Pancreas (tissue), 10 donors: ENCODE data around the gene TSKS. TPM values are rescaled to one million over a fixed set of nuclear protein-coding genes. Genes with fewer than 3 reads are reported as not detected.

Experiments
- ATAC-seq, 4 donors: fragments of 200-7000 bp; cut with Tn5 transposase; one replicate each; pipeline versions ENCODE4 v1.8.0 to v1.9.1; 2020; ENCODE audit warnings: mild to moderate bottlenecking in 4 of 4, moderate library complexity in 4 of 4
- DNase-seq, 6 donors: peaks; one replicate each; pipeline ENCODE4 v3.0.0-alpha.2; 2020
- FAIRE-seq: peaks from 2 replicates; lab custom pipeline; 2012; peaks lifted over from hg19 to GRCh38; lab: Jason Lieb, UNC
- H3K27ac ChIP-seq, 4 donors: fragments of 200-600 bp; sonication (generic); 1 replicate in 3 of 4; 2 replicates in 1 of 4; pipeline versions ENCODE4 v1.5.0 to v1.8.0; 2020
- H3K27me3 ChIP-seq, 4 donors: fragments of 200-600 bp; one replicate each; pipeline ENCODE4 v1.8.0; 2021
- H3K36me3 ChIP-seq, 3 donors: fragments of 200-600 bp; sonication (generic) in 1 of 3; one replicate each; pipeline versions ENCODE4 v1.5.0 to v1.8.0; 2020 to 2021
- H3K4me1 ChIP-seq, 3 donors: fragments of 200-600 bp; one replicate each; pipeline ENCODE4 v1.8.0; 2021
- H3K4me3 ChIP-seq, 4 donors: fragments of 200-600 bp; sonication (generic) in 2 of 4; one replicate each; pipeline versions ENCODE4 v1.5.0 to v1.8.0; 2020 to 2021
- H3K9me3 ChIP-seq, 4 donors: fragments of 200-600 bp; one replicate each; pipeline ENCODE4 v1.8.0; 2021
- WGBS, 2 donors: extraction: QIAGEN DNeasy Blood & Tissue Kit; methylation state at CpG; one replicate each; pipeline ENCODE4 v1.1.7; 2013; 5-methylcytosine and 5-hydroxymethylcytosine counted together
- intact Hi-C, 3 donors: fragments of 100-400 bp; cut with DNase I; formaldehyde crosslinking; loops; one replicate each; pipeline versions ENCODE4 v1.11.1 to v1.14.2; 2022
- polyA plus RNA-seq, 2 donors: library from polyadenylated mRNA; stranded (reverse); fragments of 200-250 nt; gene quantifications; one replicate each; pipeline ENCODE4 v1.2.3, GENCODE V29; 2013
- total RNA-seq, 6 donors: library from RNA; stranded (reverse); fragmentation: NEBNext Ultra II Directional in 4 of 6; extraction: Animal tissue kit (Norgen Biotek cat#: 25700) in 4 of 6; gene quantifications; one replicate each; pipeline versions ENCODE4 v1.2.1 to v1.2.4, GENCODE V29; 2021 to 2023
- TF ChIP-seq, protein P1 (sequence below), 4 donors: fragments of 200-600 bp; sonication (generic) in 3 of 4; IDR thresholded peaks; one replicate each; pipeline versions ENCODE4 v1.5.0 to v1.8.0; 2021; ENCODE audit warnings: antibody characterized with exemption in 4 of 4
- donor health status: healthy with polysubstance abuse.
- donor health status: DM: no; HTN: no; CAD: no; lungs with moderate emphysema.
- donor health status: DM: no; HTN: no; CAD: no.
- donor health status: control.
- donor health status: control.
- donor health status: Bipolar disorder and iron deficiency.
- donor health status: DM: yes; HTN: yes; CAD: no.
- donor health status: DM: no; HTN: no; CAD: no.
- donor health status: DM: no; HTN: no; CAD: no.
- donor health status: DM: yes; HTN: yes; CAD: no.

The TSKS gene
- total and polyA plus RNA-seq, 8 donors = 0.08 to 0.76 (median 0.34) TPM; not detected in 3

DNA sequence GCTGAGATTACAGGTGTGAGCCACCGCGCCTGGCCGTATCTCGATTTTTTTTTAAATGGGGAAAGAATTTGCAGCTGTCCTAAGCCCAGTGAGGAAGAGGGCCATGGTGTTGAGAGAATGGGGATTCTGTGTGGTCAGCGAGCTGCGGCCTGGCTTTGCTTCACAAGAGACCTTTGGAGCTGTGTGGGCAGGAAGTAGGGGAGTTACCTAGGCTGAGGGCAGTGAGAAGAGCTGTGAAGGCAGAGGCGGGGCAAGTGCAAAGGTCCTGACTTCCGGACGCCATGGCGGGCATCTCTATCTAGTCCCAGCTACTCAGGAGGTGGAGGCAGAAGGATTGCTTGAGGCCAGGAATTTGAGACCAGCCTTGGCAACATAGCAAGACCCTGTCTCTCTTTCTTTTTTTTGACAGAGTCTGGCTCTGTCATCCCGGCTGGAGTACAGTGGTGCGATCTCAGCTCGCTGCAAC is 8.6 kb upstream of the TSKS start:
- DNase-seq (no peak), ATAC-seq (no peak)

DNA sequence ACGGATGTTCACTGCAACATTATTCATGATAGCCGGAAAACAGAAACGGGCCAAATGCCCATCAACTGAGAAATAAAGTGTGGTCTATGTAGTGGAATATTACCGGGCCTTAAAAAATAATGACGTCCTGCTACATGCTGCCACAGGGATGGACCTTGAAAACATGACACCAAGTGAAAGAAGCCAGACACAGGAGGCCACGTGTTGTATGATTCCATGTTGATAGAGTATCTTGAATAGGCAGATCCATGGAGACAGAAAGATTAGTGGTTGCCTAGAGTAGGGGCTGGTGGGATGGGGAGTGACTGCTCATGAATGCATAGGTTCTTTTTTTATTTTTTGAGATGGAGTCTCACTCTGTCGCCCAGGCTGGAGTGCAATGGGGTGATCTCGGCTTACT is 7.4 kb upstream of the TSKS start:
- Histone ChIP-seq H3K4me3 (no peak overlapping the region), H3K27ac (no peak overlapping the region), H3K4me1 (peaks cover 0 to 16% (median 0%) of the 10 kb centered on the region in 3 donors), H3K36me3 (no peaks in the 10 kb centered on the region), H3K27me3 (no peaks in the 10 kb centered on the region), H3K9me3 (no peaks in the 10 kb centered on the region)
- TF ChIP-seq, protein P1, sequence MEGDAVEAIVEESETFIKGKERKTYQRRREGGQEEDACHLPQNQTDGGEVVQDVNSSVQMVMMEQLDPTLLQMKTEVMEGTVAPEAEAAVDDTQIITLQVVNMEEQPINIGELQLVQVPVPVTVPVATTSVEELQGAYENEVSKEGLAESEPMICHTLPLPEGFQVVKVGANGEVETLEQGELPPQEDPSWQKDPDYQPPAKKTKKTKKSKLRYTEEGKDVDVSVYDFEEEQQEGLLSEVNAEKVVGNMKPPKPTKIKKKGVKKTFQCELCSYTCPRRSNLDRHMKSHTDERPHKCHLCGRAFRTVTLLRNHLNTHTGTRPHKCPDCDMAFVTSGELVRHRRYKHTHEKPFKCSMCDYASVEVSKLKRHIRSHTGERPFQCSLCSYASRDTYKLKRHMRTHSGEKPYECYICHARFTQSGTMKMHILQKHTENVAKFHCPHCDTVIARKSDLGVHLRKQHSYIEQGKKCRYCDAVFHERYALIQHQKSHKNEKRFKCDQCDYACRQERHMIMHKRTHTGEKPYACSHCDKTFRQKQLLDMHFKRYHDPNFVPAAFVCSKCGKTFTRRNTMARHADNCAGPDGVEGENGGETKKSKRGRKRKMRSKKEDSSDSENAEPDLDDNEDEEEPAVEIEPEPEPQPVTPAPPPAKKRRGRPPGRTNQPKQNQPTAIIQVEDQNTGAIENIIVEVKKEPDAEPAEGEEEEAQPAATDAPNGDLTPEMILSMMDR (IDR thresholded peaks at IDR 0.05) = no peak
- DNase-seq (no peak), ATAC-seq (no peak), FAIRE-seq (no peak)
- WGBS, 2 donors = 86 to 91% methylated on average over 8 of the region's 8 CpGs
- intact Hi-C loops = no loop called here

More for the DNA sequence above, 8.6 kb upstream of the TSKS start:
- H3K9me3 ChIP-seq = no peaks in the 10 kb centered on the region
- 89 to 96% methylated on average over 10 to 13 of the region's 13 CpGs for WGBS, 2 donors
- intact Hi-C loops = no loop called here
- peaks cover 0 to 12% (median 0%) of the 10 kb centered on the region in 3 donors for H3K4me1 ChIP-seq
- H3K27me3 ChIP-seq = no peaks in the 10 kb centered on the region
- no peak overlapping the region for H3K27ac ChIP-seq
- TF ChIP-seq, protein P1 (IDR thresholded peaks at IDR 0.05) = no peak
- no peak overlapping the region for H3K4me3 ChIP-seq
- H3K36me3 ChIP-seq = no peaks in the 10 kb centered on the region
- no peak for FAIRE-seq

GRCh38 chr19:49767967-49768581 is 5.0 kb upstream of the TSKS start:
- TF ChIP-seq, protein P1 (IDR thresholded peaks at IDR 0.05) = no peak
- Histone ChIP-seq H3K4me1 (peaks cover 0 to 19% (median 0%) of the 10 kb centered on the region in 3 donors), H3K4me3 (peak overlapping the region in 2 of 4 donors; percentile 66 to 70), H3K36me3 (no peaks in the 10 kb centered on the region), H3K27ac (no peak overlapping the region), H3K27me3 (no peaks in the 10 kb centered on the region), H3K9me3 (no peaks in the 10 kb centered on the region)
- DNase-seq (no peak), FAIRE-seq (no peak), ATAC-seq (no peak)
- intact Hi-C loops = no loop called here
- WGBS, 2 donors = 59 to 70% methylated on average over 12 of the region's 12 CpGs

DNA sequence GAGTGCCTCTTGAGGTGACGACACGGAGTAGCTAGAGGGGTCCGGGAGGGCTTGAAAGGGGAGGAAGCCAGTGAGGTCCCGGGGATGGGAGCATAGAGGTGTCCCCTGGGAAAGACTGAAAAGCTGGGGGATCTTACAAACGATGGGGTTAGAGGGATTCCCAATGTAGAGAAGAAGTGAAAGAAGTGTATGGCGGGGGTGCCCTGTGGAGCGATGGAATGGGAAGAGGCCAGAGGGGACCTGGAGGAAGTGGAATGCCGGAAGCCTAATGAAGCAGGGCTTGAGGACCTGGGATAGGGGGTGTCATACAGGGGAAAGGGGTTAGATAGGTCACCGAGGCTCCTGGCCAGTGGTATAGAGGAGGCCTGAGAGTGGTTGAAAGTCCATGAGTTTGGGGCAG is 4.3 kb upstream of the TSKS start:
- no peak overlapping the region for H3K27ac ChIP-seq
- H3K27me3 ChIP-seq = no peaks in the 10 kb centered on the region
- H3K9me3 ChIP-seq = no peaks in the 10 kb centered on the region
- FAIRE-seq (no peak), DNase-seq (no peak), ATAC-seq (no peak)
- 1% methylated on average over 9 of the region's 9 CpGs for WGBS, 2 donors
- TF ChIP-seq, protein P1 (IDR thresholded peaks at IDR 0.05) = no peak
- no peaks in the 10 kb centered on the region for H3K36me3 ChIP-seq
- peak overlapping the region; percentile 51 to 70 (median 68) for H3K4me3 ChIP-seq
- intact Hi-C loops = no loop called here
- H3K4me1 ChIP-seq = peaks cover 0 to 19% (median 0%) of the 10 kb centered on the region in 3 donors

DNA sequence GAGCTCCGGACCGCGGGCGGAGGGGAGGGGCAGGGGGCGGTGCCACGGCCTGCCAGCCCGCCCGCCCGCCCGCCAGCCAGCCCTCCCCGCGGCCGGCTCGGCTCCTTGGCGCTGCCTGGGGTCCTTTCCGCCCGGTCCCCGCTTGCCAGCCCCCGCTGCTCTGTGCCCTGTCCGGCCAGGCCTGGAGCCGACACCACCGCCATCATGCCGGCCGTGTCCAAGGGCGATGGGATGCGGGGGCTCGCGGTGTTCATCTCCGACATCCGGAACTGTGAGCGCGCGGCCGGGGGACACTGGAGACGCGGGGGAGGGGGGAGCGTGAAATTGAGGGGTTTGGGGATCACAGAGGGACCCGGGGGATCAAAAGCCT is 3.8 kb upstream of the TSKS start, which contains the start of gene AP2A1:
TSS of gene AP2A1 (plus strand) at position 72 of the 370 bp plus-strand sequence. CDS start at position 205, 133 bp downstream.
- intact Hi-C loops = no loop called here

More for the DNA sequence above, 3.8 kb upstream of the TSKS start, which contains the start of gene AP2A1:
- Histone ChIP-seq H3K36me3 (no peaks in the 10 kb centered on the region), H3K4me1 (peaks cover 0 to 19% (median 0%) of the 10 kb centered on the region in 3 donors), H3K27ac (peak within 1 kb of the TSS; percentile 75 to 90 (median 84)), H3K4me3 (peak within 1 kb of the TSS; percentile 51 to 70 (median 68)), H3K27me3 (no peaks in the 10 kb centered on the region), H3K9me3 (no peaks in the 10 kb centered on the region)
- DNase-seq (no peak), ATAC-seq (no peak), FAIRE-seq (no peak)
- TF ChIP-seq, protein P1 (IDR thresholded peaks at IDR 0.05) = no peak
- WGBS, 2 donors = 1% methylated on average over 26 to 38 of the region's 38 CpGs
